ENCODE results near the gene KNG1.
"Not testable (repeated sequence)": the region's sequence is repeated elsewhere in the genome, so short reads cannot be mapped to it uniquely, and the experiment has no call there.

KNG1 gene

GRCh38 chr3:186717039-186717457 is at the start of gene KNG1:
KNG1 (plus strand) TSS chr3:186717359; CDS start chr3:186717543, 184 bp downstream.
- peaks cover 9% of the 10 kb centered on the region for H3K4me1 Mint-ChIP-seq
- no peaks in the 10 kb centered on the region for H3K36me3 Mint-ChIP-seq
- DNase-seq (ENCODE audit: low spot score in 2 of 2) (no peak), ATAC-seq (ENCODE audit: low read depth) (no peak)
- H3K9me3 Mint-ChIP-seq: no peaks in the 10 kb centered on the region
- H3K27ac Mint-ChIP-seq: no peak within 1 kb of the TSS
- H3K27me3 Mint-ChIP-seq: peaks cover 1% of the 10 kb centered on the region
- no peak within 1 kb of the TSS for H3K4me3 Mint-ChIP-seq

DNA sequence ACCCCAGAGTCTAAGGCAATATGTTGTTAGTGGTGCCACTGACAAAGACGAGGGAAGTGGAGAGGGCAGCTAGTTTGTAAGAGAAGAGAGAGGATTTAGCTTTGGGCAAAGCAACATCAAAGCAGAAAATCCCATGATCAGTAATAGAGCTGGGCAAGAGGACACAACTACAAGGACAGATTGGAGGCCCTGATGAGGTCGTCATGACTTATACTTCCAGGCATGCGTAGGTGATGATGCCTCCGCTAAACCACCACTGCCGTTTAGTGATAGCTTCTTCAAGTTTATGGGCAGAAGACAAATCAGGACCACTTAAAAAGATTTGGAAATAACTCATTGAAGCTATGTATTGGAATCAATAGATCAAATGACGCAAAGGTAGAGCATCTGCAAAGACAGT is 48.7 kb upstream of the KNG1 start:
- Mint-ChIP-seq H3K9me3 (no peaks in the 10 kb centered on the region), H3K36me3 (no peaks in the 10 kb centered on the region), H3K27me3 (peaks cover 10% of the 10 kb centered on the region), H3K27ac (no peak overlapping the region), H3K4me1 (peaks cover 5% of the 10 kb centered on the region), H3K4me3 (no peak overlapping the region)
- DNase-seq (ENCODE audit: low spot score in 2 of 2) (no peak), ATAC-seq (ENCODE audit: low read depth) (no peak)

DNA sequence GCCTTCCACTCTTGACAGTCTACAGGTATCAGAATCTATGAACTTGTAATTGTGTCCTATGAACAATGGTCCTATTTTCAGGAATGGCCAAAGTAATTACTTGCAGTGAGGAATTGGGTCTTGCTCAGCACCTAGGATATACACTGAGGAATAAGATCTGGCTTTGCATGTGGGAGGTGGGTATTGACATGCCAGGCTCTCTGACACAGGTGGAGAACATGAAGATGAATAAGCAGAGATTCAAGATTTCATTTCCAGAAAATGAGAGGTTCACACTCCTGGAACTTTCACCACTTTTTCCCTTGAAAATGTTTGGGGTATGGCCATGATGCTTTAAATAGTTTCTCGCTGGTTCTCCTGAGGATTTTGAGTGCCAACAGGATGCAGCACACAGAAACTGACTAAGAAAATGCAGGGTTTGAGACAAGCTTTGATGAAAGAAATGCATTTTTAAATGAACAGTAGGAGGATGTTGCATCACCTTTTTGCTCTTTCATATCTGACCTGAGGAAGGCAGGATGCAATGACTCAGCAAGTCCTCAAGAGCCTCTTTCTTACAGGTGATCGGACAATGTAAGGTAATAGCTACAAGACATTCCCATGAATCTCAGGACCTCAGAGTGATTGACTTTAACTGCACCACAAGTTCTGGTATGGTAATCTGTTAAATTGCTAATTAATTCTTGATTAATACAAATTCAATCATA is 47.6 kb upstream of the KNG1 start:
- no peak for ATAC-seq (ENCODE audit: low read depth)
- Mint-ChIP-seq H3K4me1 (peaks cover 5% of the 10 kb centered on the region), H3K27me3 (peaks cover 6% of the 10 kb centered on the region), H3K36me3 (no peaks in the 10 kb centered on the region), H3K9me3 (no peaks in the 10 kb centered on the region), H3K27ac (no peak overlapping the region), H3K4me3 (no peak overlapping the region)
- DNase-seq (ENCODE audit: low spot score in 2 of 2): no peak

DNA sequence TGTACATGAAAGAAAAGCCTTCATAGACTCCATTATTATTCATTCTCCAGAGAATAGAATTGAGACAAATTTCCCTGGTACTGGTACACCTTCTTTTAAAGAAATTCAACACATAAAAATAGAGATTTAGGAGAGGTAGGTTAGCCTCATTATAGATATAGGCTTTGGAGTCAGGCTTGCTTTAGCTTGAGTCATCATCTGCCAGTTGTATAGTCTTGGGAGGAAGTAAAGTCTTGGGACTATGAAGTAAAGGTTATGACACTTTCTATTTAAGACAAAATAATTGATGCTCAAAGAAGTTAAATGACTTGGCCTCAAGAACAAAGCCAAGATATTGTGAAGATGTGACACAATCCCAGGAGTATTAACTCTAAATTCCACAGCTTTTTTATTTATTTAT is 47.0 kb upstream of the KNG1 start:
- H3K4me3 Mint-ChIP-seq: no peak overlapping the region
- H3K27me3 Mint-ChIP-seq: peaks cover 9% of the 10 kb centered on the region
- no peaks in the 10 kb centered on the region for H3K36me3 Mint-ChIP-seq

DNA sequence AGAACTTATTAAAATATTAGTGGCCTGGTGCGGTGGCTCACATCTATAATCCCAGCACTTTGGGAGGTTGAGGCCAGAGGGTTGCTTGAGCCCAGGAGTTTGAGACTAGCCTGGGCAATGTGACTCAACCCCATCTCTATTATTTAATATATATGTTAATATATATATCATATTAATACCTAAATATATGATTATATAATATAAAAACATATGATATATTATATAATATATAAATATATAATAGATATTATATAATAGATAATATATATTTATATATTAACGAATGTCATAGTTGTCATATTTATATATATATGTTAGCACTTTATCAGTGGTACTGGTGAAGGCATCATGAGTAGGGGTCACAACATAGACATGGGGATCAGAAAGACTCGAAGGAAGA is 46.1 kb upstream of the KNG1 start:
- Mint-ChIP-seq H3K4me1 (peaks cover 7% of the 10 kb centered on the region), H3K4me3 (no peak overlapping the region), H3K27ac (no peak overlapping the region), H3K36me3 (no peaks in the 10 kb centered on the region), H3K9me3 (no peaks in the 10 kb centered on the region), H3K27me3 (peaks cover 7% of the 10 kb centered on the region)
- ATAC-seq (ENCODE audit: low read depth) (no peak), DNase-seq (ENCODE audit: low spot score in 2 of 2) (no peak)

More for the DNA sequence above, 47.0 kb upstream of the KNG1 start:
- DNase-seq (ENCODE audit: low spot score in 2 of 2): no peak
- no peaks in the 10 kb centered on the region for H3K9me3 Mint-ChIP-seq
- H3K4me1 Mint-ChIP-seq: peaks cover 7% of the 10 kb centered on the region
- no peak for ATAC-seq (ENCODE audit: low read depth)
- no peak overlapping the region for H3K27ac Mint-ChIP-seq

GRCh38 chr3:186678604-186679003 is 38.6 kb upstream of the KNG1 start:
- DNase-seq (ENCODE audit: low spot score in 2 of 2): no peak
- H3K4me3 Mint-ChIP-seq: no peak overlapping the region
- peaks cover 2% of the 10 kb centered on the region for H3K4me1 Mint-ChIP-seq
- ATAC-seq (ENCODE audit: low read depth): no peak
- H3K36me3 Mint-ChIP-seq: no peaks in the 10 kb centered on the region
- no peaks in the 10 kb centered on the region for H3K9me3 Mint-ChIP-seq
- H3K27ac Mint-ChIP-seq: no peak overlapping the region
- peaks cover 26% of the 10 kb centered on the region for H3K27me3 Mint-ChIP-seq

- H3K27me3 Mint-ChIP-seq: peaks cover 26% of the 10 kb centered on the region
- ATAC-seq (ENCODE audit: low read depth) (no peak), DNase-seq (ENCODE audit: low spot score in 2 of 2) (no peak)
- no peak overlapping the region for H3K4me3 Mint-ChIP-seq
- peaks cover 2% of the 10 kb centered on the region for H3K4me1 Mint-ChIP-seq
- H3K27ac Mint-ChIP-seq: no peak overlapping the region
- no peaks in the 10 kb centered on the region for H3K36me3 Mint-ChIP-seq
- H3K9me3 Mint-ChIP-seq: no peaks in the 10 kb centered on the region
Observed at GRCh38 chr3:186679151-186679550, 38.0 kb upstream of the KNG1 start.

DNA sequence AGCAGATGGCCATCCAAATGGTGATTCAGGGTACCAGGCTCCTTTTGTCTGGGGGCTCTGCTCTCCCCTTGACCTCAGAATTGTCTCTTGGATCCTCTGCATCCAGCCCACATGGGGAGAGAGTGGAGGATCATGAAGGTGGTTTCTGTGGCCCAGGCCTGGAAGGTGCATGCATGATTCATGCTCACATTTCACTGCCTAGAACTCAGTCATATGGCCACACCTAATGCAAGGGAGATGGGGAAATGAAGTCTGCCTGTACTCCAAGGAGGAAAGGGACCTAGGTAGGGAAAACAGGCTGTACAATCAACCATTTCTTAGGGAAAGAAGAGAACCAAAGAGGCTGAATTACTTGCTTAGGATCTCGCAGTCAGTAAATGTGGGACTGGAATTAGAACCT is 36.3 kb upstream of the KNG1 start:
- DNase-seq (ENCODE audit: low spot score in 2 of 2) (no peak), ATAC-seq (ENCODE audit: low read depth) (no peak)
- H3K4me3 Mint-ChIP-seq: no peak overlapping the region
- no peaks in the 10 kb centered on the region for H3K4me1 Mint-ChIP-seq
- no peak overlapping the region for H3K27ac Mint-ChIP-seq
- peaks cover 7% of the 10 kb centered on the region for H3K9me3 Mint-ChIP-seq
- H3K27me3 Mint-ChIP-seq: peaks cover 30% of the 10 kb centered on the region
- peaks cover 5% of the 10 kb centered on the region for H3K36me3 Mint-ChIP-seq

GRCh38 chr3:186682812-186683211 is 34.3 kb upstream of the KNG1 start:
- no peak overlapping the region for H3K4me3 Mint-ChIP-seq
- ATAC-seq (ENCODE audit: low read depth) (no peak), DNase-seq (ENCODE audit: low spot score in 2 of 2) (no peak)
- peaks cover 5% of the 10 kb centered on the region for H3K36me3 Mint-ChIP-seq
- no peaks in the 10 kb centered on the region for H3K4me1 Mint-ChIP-seq
- no peak overlapping the region for H3K27ac Mint-ChIP-seq
- peaks cover 7% of the 10 kb centered on the region for H3K9me3 Mint-ChIP-seq
- H3K27me3 Mint-ChIP-seq: peaks cover 27% of the 10 kb centered on the region

DNA sequence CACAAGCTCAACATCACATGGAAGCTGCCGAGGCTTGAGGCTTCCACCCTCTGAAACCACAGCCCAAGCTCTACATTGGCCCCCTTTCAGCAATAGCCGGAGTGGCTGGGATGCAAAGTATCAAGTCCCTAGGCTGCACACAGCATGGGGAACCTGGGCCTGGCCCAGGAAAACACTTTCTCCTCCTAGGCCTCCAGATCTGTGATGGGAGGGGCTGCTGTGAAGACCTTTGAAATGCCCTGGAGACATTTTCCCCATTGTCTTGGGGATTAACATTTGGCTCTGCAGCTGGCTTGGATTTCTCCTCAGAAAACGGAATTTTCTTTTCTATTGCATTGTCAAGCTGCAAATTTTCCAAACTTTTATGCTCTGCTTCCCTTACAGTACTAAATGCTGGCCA is 33.2 kb upstream of the KNG1 start:
- Mint-ChIP-seq H3K4me3 (no peak overlapping the region), H3K27me3 (peaks cover 27% of the 10 kb centered on the region), H3K36me3 (peaks cover 5% of the 10 kb centered on the region), H3K27ac (no peak overlapping the region), H3K4me1 (no peaks in the 10 kb centered on the region), H3K9me3 (peaks cover 7% of the 10 kb centered on the region)
- DNase-seq (ENCODE audit: low spot score in 2 of 2) (no peak), ATAC-seq (ENCODE audit: low read depth) (no peak)

DNA sequence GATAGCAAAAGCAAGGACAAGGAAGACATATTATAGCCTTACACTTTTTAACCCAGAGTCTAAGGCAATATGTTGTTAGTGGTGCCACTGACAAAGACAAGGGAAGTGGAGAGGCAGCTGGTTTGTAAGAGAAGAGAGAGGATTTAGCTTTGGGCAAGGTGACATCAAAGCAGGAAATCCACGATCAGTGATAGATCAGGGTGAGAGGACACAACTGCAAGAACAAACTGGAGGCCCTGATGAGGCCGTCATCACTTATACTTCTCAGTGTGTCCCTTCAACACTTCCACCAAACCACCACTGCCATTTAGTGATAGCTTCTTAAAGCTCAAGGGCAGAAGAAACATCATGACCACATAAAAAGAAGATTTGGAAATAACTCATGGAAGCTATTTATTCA is 30.7 kb upstream of the KNG1 start:
- H3K4me3 Mint-ChIP-seq: not testable (repeated sequence)

GRCh38 chr3:186687120-186687651 is 30.0 kb upstream of the KNG1 start:
- peaks cover 29% of the 10 kb centered on the region for H3K27me3 Mint-ChIP-seq
- no peak overlapping the region for H3K27ac Mint-ChIP-seq
- DNase-seq (ENCODE audit: low spot score in 2 of 2) (no peak), ATAC-seq (ENCODE audit: low read depth) (no peak)
- H3K36me3 Mint-ChIP-seq: peaks cover 5% of the 10 kb centered on the region
- H3K9me3 Mint-ChIP-seq: peaks cover 7% of the 10 kb centered on the region
- no peak overlapping the region for H3K4me3 Mint-ChIP-seq
- no peaks in the 10 kb centered on the region for H3K4me1 Mint-ChIP-seq

More for the DNA sequence above, 30.7 kb upstream of the KNG1 start:
- DNase-seq (ENCODE audit: low spot score in 2 of 2); ATAC-seq (ENCODE audit: low read depth); H3K27ac Mint-ChIP-seq; H3K4me1 Mint-ChIP-seq; H3K9me3 Mint-ChIP-seq; H3K36me3 Mint-ChIP-seq: not testable (repeated sequence)
- H3K27me3 Mint-ChIP-seq: peaks cover 22% of the 10 kb centered on the region

DNA sequence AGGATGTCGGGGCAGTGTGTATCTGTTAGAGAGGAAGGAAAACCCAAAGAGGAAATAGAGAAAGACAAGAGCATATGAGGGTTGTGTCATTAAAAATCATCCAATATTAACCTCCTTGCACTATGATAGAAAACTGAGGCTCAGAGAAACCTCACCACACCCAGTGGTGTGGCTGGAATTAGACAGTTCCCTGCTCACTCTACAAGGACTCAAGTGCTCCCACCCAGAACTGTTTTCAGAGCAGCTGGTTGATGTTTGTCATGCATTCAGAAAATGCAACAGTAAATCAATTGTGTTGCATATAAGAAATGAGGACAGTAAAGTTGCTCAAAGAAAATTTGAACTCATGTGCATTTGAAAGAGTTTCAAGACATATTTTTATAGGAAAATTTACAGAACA is 26.9 kb upstream of the KNG1 start:
- H3K9me3 Mint-ChIP-seq; ATAC-seq (ENCODE audit: low read depth); DNase-seq (ENCODE audit: low spot score in 2 of 2); H3K4me3 Mint-ChIP-seq; H3K27ac Mint-ChIP-seq; H3K36me3 Mint-ChIP-seq; H3K4me1 Mint-ChIP-seq: not testable (repeated sequence)
- peaks cover 21% of the 10 kb centered on the region for H3K27me3 Mint-ChIP-seq

GRCh38 chr3:186691676-186692075 is 25.5 kb upstream of the KNG1 start:
- H3K27ac Mint-ChIP-seq: no peak overlapping the region
- no peaks in the 10 kb centered on the region for H3K4me1 Mint-ChIP-seq
- no peak overlapping the region for H3K4me3 Mint-ChIP-seq
- ATAC-seq (ENCODE audit: low read depth) (no peak), DNase-seq (ENCODE audit: low spot score in 2 of 2) (no peak)
- H3K36me3 Mint-ChIP-seq: no peaks in the 10 kb centered on the region
- no peaks in the 10 kb centered on the region for H3K9me3 Mint-ChIP-seq
- peaks cover 13% of the 10 kb centered on the region for H3K27me3 Mint-ChIP-seq

DNA sequence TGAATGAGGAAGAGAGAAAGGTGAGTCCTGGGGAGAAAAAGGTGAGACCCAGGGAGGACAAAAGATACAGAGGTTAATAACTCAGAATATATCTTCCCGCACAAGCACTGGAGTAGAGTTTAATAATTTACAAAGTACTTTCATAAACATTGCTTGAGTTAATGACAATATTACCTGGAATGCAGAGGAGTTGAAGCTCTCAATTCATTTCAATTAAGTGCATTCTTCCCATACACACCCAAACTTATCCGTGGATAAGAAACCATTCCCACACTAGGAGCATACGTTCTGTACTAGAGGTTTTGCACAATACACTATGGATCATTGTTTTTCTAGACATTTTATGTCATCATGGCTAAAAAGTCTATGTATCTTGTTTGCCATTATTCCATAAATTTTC is 23.3 kb upstream of the KNG1 start:
- H3K27me3 Mint-ChIP-seq: peaks cover 9% of the 10 kb centered on the region
- no peaks in the 10 kb centered on the region for H3K4me1 Mint-ChIP-seq
- H3K36me3 Mint-ChIP-seq: no peaks in the 10 kb centered on the region
- H3K4me3 Mint-ChIP-seq: no peak overlapping the region
- ATAC-seq (ENCODE audit: low read depth): no peak
- DNase-seq (ENCODE audit: low spot score in 2 of 2): no peak
- no peaks in the 10 kb centered on the region for H3K9me3 Mint-ChIP-seq
- H3K27ac Mint-ChIP-seq: no peak overlapping the region
